SU-DHL-6 (cell line): ENCODE measurements around the gene TMC3.

ENCODE experiments used
- CTCF ChIP-seq: fragments of 200-600 bp; sonication (generic); IDR thresholded peaks from one replicate; pipeline ENCODE4 v1.5.1; 2017; ENCODE audit warnings: antibody characterized with exemption, mild to moderate bottlenecking, low read length, moderate library complexity; ENCODE audit not compliant: insufficient read depth, poor library complexity, severe bottlenecking
- EZH2phosphoT487 ChIP-seq: fragments of 200-600 bp; sonication (generic), shearing (Covaris generic); conservative IDR thresholded peaks from 2 replicates; pipeline ENCODE4 v1.6.1; 2018; ENCODE audit warnings: mild to moderate bottlenecking, antibody characterized with exemption, low read length, moderate library complexity, mixed read lengths

GRCh38 chr15:81394603-81395002 lies 20.6 kb upstream of the TMC3 start:
- TF ChIP-seq CTCF (no peak), EZH2phosphoT487 (no peak)
